Suprapubic skin (tissue), 4 donors: ENCODE measurements around the gene FSCN2.

Source experiments
- POLR2A ChIP-seq, 2 donors: fragments of 450-650 bp; IDR thresholded peaks; one replicate each; pipeline ENCODE4 v1.6.1; 2017; ENCODE audit warnings: antibody characterized with exemption in 2 of 2, mild to moderate bottlenecking in 2 of 2, moderate library complexity in 2 of 2
- POLR2AphosphoS5 ChIP-seq, 3 donors: sonication (generic); formaldehyde crosslinking; IDR thresholded peaks; one replicate each; pipeline ENCODE4 v1.6.1; 2017; ENCODE audit warnings: antibody characterized with exemption in 3 of 3
- TF ChIP-seq, protein P1 (sequence below), 2 donors: fragments of 200-600 bp in 1 of 2; fragments of 450-650 bp in 1 of 2; sonication (generic) in 1 of 2; IDR thresholded peaks; one replicate each; pipeline ENCODE4 v1.5.1; 2016 to 2019; ENCODE audit warnings: antibody characterized with exemption in 2 of 2, mild to moderate bottlenecking in 1 of 2, moderate library complexity in 1 of 2

GRCh38 chr17:81575836-81576235 lies 47.7 kb downstream of the FSCN2 start:
- TF ChIP-seq, protein P1, sequence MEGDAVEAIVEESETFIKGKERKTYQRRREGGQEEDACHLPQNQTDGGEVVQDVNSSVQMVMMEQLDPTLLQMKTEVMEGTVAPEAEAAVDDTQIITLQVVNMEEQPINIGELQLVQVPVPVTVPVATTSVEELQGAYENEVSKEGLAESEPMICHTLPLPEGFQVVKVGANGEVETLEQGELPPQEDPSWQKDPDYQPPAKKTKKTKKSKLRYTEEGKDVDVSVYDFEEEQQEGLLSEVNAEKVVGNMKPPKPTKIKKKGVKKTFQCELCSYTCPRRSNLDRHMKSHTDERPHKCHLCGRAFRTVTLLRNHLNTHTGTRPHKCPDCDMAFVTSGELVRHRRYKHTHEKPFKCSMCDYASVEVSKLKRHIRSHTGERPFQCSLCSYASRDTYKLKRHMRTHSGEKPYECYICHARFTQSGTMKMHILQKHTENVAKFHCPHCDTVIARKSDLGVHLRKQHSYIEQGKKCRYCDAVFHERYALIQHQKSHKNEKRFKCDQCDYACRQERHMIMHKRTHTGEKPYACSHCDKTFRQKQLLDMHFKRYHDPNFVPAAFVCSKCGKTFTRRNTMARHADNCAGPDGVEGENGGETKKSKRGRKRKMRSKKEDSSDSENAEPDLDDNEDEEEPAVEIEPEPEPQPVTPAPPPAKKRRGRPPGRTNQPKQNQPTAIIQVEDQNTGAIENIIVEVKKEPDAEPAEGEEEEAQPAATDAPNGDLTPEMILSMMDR (IDR thresholded peaks at IDR 0.05) = no peak
- no peak for TF ChIP-seq POLR2AphosphoS5 (IDR thresholded peaks at IDR 0.05)
- TF ChIP-seq POLR2A (IDR thresholded peaks at IDR 0.05) = no peak
